K562 (cell line): ENCODE data around the gene ETV3L. TPM values are rescaled to one million over a fixed set of nuclear protein-coding genes. Genes with fewer than 3 reads are reported as not detected.

Experiments used
- FOXA1 ChIP-seq: fragments of 450-650 bp; IDR thresholded peaks from 2 replicates; pipeline ENCODE4 v1.6.1; 2016; ENCODE audit warnings: mild to moderate bottlenecking, borderline replicate concordance
- NR3C1 ChIP-seq: sonication (generic); formaldehyde crosslinking; IDR thresholded peaks from 2 replicates; pipeline ENCODE4 v1.8.1; 2022; ENCODE audit warnings: missing genetic modification reagents
- PTBP1 ChIP-seq: fragments of 200-400 bp; formaldehyde crosslinking; IDR thresholded peaks from 2 replicates; pipeline ENCODE4 v1.6.1; 2017; ENCODE audit warnings: low read depth, low read length
- RB1 ChIP-seq: fragments of 450-650 bp; IDR thresholded peaks from 2 replicates; pipeline ENCODE4 v1.6.1; 2017; ENCODE audit warnings: low read depth, mild to moderate bottlenecking
- ZNF280B ChIP-seq: fragments of 250-450 bp; sonication (Bioruptor Pico); IDR thresholded peaks from 2 replicates; pipeline ENCODE4 v1.5.1; 2021; ENCODE audit warnings: mild to moderate bottlenecking
- ZNF609 ChIP-seq: sonication (generic); formaldehyde crosslinking; IDR thresholded peaks from 2 replicates; pipeline ENCODE4 v1.8.1; 2023; ENCODE audit warnings: missing genetic modification reagents, mild to moderate bottlenecking, borderline replicate concordance
- polyA plus RNA-seq, 8 experiments: library from polyadenylated mRNA; depleted of rRNA in 4 of 8; stranded (reverse) in 5 of 8; unstranded in 3 of 8; fragments of >200 nt; fragmentation: Nextera tagmentation in 2 of 8; fragmentation: Illumina TruSeq in 1 of 8; extraction: Ambion mirVana in 2 of 8; extraction: Trizol in 1 of 8; gene quantifications; 2 replicates each; pipeline versions ENCODE4 v1.2.1 to v1.2.3, GENCODE V29; 2011 to 2014; ENCODE audit warnings: inconsistent platforms in 1 of 8, missing spikeins in 1 of 8
- total RNA-seq, 7 experiments: library from RNA; depleted of rRNA in 6 of 7; stranded (reverse); fragments of >200 nt in 6 of 7; fragmentation: Illumina TruSeq in 2 of 7; extraction: Trizol in 2 of 7; gene quantifications; 2 replicates each; pipeline versions ENCODE4 v1.2.1 to v1.2.3, GENCODE V29; 2011 to 2021; ENCODE audit warnings: low replicate concordance in 1 of 7

ETV3L gene
- total and polyA plus RNA-seq, 9 of the 15 experiments (the other 6 are each of a cell fraction or from before 2014, with no cell fraction given), result not detected

- TF ChIP-seq ZNF609 (no peak), RB1 (no peak), PTBP1 (no peak), FOXA1 (no peak), NR3C1 (CRISPR knock-in tag) (no peak), ZNF280B (no peak)
These were observed 22.2 kb downstream of the ETV3L start (continued) for GRCh38 chr1:157077394-157077793.
